ENCODE results near the gene CCNK. TPM values are rescaled to one million over a fixed set of nuclear protein-coding genes. Genes with fewer than 3 reads are reported as not detected.

Gene CCNK
- total RNA-seq, 1 experiment from 2014 or later = 104 TPM

DNA sequence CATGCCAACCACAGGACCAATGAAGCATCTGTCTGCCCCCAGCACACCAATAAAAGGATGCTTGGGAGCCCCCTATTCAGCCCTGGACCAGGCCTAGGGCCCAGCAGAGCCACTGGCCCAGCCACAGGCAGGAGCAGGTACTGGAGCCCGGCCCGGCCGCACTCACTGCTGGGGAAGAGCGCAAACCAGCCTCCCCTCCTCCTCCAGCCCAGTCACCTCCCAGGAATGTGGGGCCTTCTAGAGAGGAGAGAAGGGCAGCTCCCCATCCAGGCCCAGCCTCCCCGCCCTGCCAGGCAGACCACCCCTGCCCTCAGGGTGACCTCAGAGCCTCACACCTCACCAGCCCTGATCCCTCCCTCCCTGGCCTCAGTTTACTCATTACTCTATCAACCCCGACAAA, 56.2 kb downstream of the CCNK start:
- DNase-seq = peak; percentile 49 to 52
- Mint-ChIP-seq H3K36me3 (ENCODE audit: insufficient read depth, unreplicated experiment) (peaks cover 5% of the 10 kb centered on the region), H3K9me3 (ENCODE audit: unreplicated experiment) (no peaks in the 10 kb centered on the region), H3K4me1 (ENCODE audit: low read depth, unreplicated experiment) (peaks cover 5% of the 10 kb centered on the region), H3K27ac (ENCODE audit: unreplicated experiment) (peak overlapping the region; percentile 71), H3K27me3 (ENCODE audit: insufficient read depth, unreplicated experiment) (no peaks in the 10 kb centered on the region), H3K4me3 (ENCODE audit: unreplicated experiment) (no peak overlapping the region)
- ChIA-PET CTCF (interaction anchor here (2.3 kb wide), 1 partner anchor 14 kb away, joined by 15 read pairs; no protein-coding TSS in a partner anchor), POLR2A (no interaction called here)
- Histone ChIP-seq H3K4me1 (peaks cover 22% of the 10 kb centered on the region), H3K27me3 (replicated peaks; ENCODE audit: control insufficient read depth, insufficient read depth, low read length) (no peaks in the 10 kb centered on the region), H3K4me3 (ENCODE audit: low read depth, low read length) (no peak overlapping the region), H3K9me3 (no peaks in the 10 kb centered on the region), H3K36me3 (ENCODE audit: control insufficient read depth, insufficient read depth, low read length) (no peaks in the 10 kb centered on the region; the same call in 1 of the 2 replicates)
- intact Hi-C loops (cut with micrococcal nuclease; ENCODE audit: unreplicated experiment) = loop anchor here (2.0 to 5.0 kb wide), 2 partner anchors 15 to 40 kb away; no protein-coding TSS in a partner anchor
- no peak for TF ChIP-seq CTCF (IDR thresholded peaks at IDR 0.05; ENCODE audit: insufficient read depth in 1 of 2, low read depth in 1 of 2, low read length in 1 of 2, severe bottlenecking in 1 of 2, unreplicated experiment in 1 of 2)
- no TSS peak for BruUV-seq (replicated peaks)

DNA sequence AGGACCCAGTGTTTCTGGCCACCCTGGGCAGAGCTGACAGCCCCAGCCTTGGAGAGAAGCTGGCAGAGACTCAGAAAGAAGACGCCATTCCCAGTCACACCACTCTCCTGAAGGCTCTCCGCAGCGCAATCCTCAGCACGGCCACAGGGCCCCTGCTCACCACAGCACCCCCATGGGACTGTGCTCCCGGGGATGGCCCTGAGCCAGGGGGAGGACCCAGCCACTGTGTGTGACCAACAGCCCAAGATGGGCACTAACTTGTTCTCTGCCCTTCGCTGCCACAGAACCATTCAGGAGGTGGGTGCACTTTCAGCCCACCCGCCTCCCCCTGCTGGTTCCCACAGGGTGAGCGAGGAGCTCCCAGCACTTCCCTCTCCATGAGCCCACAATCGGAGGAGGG, 57.1 kb downstream of the CCNK start:
- Histone ChIP-seq H3K36me3 (ENCODE audit: control insufficient read depth, insufficient read depth, low read length) (no peaks in the 10 kb centered on the region; the same call in 1 of the 2 replicates), H3K27me3 (replicated peaks; ENCODE audit: control insufficient read depth, insufficient read depth, low read length) (no peaks in the 10 kb centered on the region), H3K4me3 (ENCODE audit: low read depth, low read length) (no peak overlapping the region), H3K4me1 (peaks cover 22% of the 10 kb centered on the region), H3K9me3 (no peaks in the 10 kb centered on the region)
- peak overlapping the region; percentile 71 for H3K27ac Mint-ChIP-seq (ENCODE audit: unreplicated experiment)
- peak in 1 of 2 experiments; percentile 17 for DNase-seq
- intact Hi-C loops (cut with micrococcal nuclease; ENCODE audit: unreplicated experiment) = loop anchor here (5.0 kb wide), 1 partner anchor 39 kb away; no protein-coding TSS in a partner anchor
- H3K4me1 Mint-ChIP-seq (ENCODE audit: low read depth, unreplicated experiment) = peaks cover 6% of the 10 kb centered on the region
- no peak overlapping the region for H3K4me3 Mint-ChIP-seq (ENCODE audit: unreplicated experiment)
- BruUV-seq (replicated peaks) = no TSS peak
- peaks cover 5% of the 10 kb centered on the region for H3K36me3 Mint-ChIP-seq (ENCODE audit: insufficient read depth, unreplicated experiment)
- no peaks in the 10 kb centered on the region for H3K27me3 Mint-ChIP-seq (ENCODE audit: insufficient read depth, unreplicated experiment)
- ChIA-PET POLR2A (no interaction called here), CTCF (interaction anchor here (1.0 to 2.3 kb wide), 2 partner anchors 15 to 63 kb away, joined by 3 to 15 read pairs; no protein-coding TSS in a partner anchor)
- no peaks in the 10 kb centered on the region for H3K9me3 Mint-ChIP-seq (ENCODE audit: unreplicated experiment)
- no peak for TF ChIP-seq CTCF (IDR thresholded peaks at IDR 0.05; ENCODE audit: insufficient read depth in 1 of 2, low read depth in 1 of 2, low read length in 1 of 2, severe bottlenecking in 1 of 2, unreplicated experiment in 1 of 2)

DNA sequence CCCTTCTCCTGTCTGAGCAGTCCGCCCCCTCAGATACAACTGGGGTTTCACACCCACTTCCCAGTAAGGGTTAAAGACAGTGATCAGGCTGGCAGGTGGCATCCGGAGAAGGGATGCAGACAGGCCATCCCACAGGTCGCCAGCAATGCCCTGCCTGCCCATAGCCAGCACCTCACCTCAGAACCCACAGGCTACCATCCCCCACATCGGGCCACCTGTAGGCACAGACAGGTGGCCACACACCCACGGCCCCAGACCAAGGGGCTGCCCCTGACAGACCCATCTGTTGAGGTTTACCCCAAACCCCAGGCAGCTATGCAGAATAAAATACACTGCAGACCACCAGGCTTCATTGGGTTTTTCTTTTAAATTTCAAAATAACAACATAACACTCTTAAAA, 57.5 kb downstream of the CCNK start:
- ChIA-PET CTCF (interaction anchor here (1.0 to 2.3 kb wide), 2 partner anchors 15 to 63 kb away, joined by 3 to 15 read pairs; no protein-coding TSS in a partner anchor), POLR2A (no interaction called here)
- Histone ChIP-seq H3K9me3 (no peaks in the 10 kb centered on the region), H3K36me3 (ENCODE audit: control insufficient read depth, insufficient read depth, low read length) (no peaks in the 10 kb centered on the region; the same call in 1 of the 2 replicates), H3K4me1 (peaks cover 22% of the 10 kb centered on the region), H3K4me3 (ENCODE audit: low read depth, low read length) (no peak overlapping the region), H3K27me3 (replicated peaks; ENCODE audit: control insufficient read depth, insufficient read depth, low read length) (no peaks in the 10 kb centered on the region)
- Mint-ChIP-seq H3K27me3 (ENCODE audit: insufficient read depth, unreplicated experiment) (no peaks in the 10 kb centered on the region), H3K36me3 (ENCODE audit: insufficient read depth, unreplicated experiment) (peaks cover 5% of the 10 kb centered on the region), H3K27ac (ENCODE audit: unreplicated experiment) (peak overlapping the region; percentile 71), H3K9me3 (ENCODE audit: unreplicated experiment) (no peaks in the 10 kb centered on the region), H3K4me3 (ENCODE audit: unreplicated experiment) (no peak overlapping the region), H3K4me1 (ENCODE audit: low read depth, unreplicated experiment) (peaks cover 6% of the 10 kb centered on the region)
- no TSS peak for BruUV-seq (replicated peaks)
- no peak for TF ChIP-seq CTCF (IDR thresholded peaks at IDR 0.05; ENCODE audit: insufficient read depth in 1 of 2, low read depth in 1 of 2, low read length in 1 of 2, severe bottlenecking in 1 of 2, unreplicated experiment in 1 of 2)
- intact Hi-C loops (cut with micrococcal nuclease; ENCODE audit: unreplicated experiment) = loop anchor here (5.0 kb wide), 1 partner anchor 39 kb away; no protein-coding TSS in a partner anchor
- no peak for DNase-seq

Data from Caco-2 (cell line).